Measurements from ENCODE around the gene NUAK1.

NUAK1 gene

DNA sequence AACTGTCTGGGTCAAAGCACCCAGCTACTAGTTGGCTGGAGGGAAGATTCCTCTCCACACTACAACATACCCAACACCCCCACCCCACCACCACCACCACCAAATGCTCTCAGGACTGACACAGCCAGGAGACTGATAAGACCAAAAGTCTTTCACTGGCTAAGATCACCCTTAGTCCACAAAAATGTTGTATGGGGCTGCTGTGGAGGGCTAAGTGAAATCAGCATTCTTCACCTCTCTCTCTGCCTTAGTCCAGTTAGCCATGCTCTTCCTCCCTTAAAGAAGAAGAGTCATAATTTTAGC, 106.2 kb downstream of the NUAK1 start:
- no peaks in the 10 kb centered on the region for H3K9me3 Mint-ChIP-seq
- no peak overlapping the region for H3K27ac Mint-ChIP-seq (ENCODE audit: low read depth)
- ATAC-seq (replicated peaks; ENCODE audit: extremely low read depth, poor library complexity, severe bottlenecking) (no peak), DNase-seq (ENCODE audit: low spot score in 2 of 2) (no peak)
- peaks cover 14% of the 10 kb centered on the region for H3K27me3 Mint-ChIP-seq
- peaks cover 2% of the 10 kb centered on the region for H3K36me3 Mint-ChIP-seq (ENCODE audit: insufficient read depth)
- H3K4me3 Mint-ChIP-seq: no peak overlapping the region
- no peaks in the 10 kb centered on the region for H3K4me1 Mint-ChIP-seq

DNA sequence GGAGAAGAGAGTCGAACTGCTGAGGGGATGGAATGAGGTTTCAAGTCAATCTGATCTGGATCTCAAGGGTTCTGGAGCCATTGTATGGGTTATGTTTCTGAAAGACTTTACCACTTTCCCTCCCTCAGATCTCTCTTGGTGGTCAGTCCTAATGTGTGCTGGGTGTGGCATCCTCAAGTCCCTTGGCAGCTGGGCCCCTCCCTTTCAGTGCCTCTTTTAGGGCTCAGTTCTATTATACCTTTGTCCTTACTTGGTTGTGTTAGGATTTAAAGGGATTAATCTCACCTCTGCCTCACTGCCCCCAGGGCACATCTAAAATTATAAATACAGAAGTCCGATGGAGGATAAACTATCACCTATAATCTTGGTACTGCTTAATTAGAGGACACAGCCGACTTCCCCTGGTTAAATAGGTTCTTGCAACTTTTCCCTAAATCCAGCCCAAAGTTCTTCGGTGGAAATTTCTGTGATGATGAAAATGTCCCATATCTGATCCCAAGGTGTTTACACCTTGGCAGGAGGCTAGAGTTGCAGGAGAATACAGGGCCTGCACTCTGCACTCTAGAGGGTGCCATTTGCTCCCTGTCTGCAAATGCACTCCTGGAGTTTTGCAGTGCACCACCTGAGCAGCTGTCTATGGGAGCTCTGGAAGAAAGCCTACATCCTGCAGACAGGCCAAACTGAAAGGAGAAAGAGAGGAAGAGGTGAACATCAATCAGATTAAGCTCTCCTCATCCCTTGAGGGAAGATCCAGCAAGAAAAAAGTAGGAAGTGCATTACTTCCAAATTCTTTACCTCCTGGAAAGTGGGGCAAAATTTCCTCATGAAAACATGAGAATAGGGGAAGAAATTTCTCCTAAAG, 106.8 kb downstream of the NUAK1 start:
- ATAC-seq (replicated peaks; ENCODE audit: extremely low read depth, poor library complexity, severe bottlenecking) (no peak), DNase-seq (ENCODE audit: low spot score in 2 of 2) (no peak)
- Mint-ChIP-seq H3K27me3 (peaks cover 20% of the 10 kb centered on the region), H3K4me3 (no peak overlapping the region), H3K36me3 (ENCODE audit: insufficient read depth) (peaks cover 3% of the 10 kb centered on the region), H3K4me1 (no peaks in the 10 kb centered on the region), H3K9me3 (no peaks in the 10 kb centered on the region), H3K27ac (ENCODE audit: low read depth) (no peak overlapping the region)

DNA sequence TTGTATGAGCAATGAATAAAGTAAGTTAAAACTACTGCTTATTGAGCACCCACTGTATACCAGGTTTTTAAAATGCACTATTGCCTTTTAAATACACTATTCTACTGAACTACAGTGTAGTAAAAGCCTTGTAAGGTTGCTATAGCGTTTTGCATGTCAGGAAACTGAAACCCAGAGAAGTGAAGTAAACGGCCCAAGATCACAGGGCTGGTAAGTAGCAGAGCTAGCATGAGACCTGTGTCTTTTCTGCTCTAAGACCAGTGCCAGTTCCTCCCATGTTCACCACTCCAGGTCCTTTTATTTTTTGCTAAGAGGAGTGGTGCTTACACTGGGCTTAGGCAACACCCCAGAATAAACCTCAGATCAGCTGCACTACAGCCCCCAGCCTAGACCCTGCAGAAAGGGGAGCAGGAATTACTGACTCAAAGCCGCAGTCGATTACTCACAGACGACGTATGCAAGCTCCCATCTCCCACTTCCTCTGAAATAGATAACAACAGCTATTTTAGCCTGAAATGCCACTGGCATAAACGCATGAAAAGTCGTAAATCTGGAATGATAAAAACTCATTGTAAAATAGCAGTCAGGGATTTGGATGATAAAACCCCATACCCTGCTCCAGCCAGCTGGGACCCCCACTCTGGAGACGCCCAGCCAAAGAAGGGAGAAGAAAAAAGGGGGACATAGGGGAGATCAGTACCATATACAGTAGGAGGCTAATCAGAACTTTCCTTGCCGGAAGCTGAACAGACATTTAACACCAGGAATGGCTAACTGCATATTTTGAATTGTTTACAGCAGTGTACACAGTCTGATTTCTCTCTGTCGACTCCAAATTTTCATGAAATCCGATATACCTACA, 108.3 kb downstream of the NUAK1 start:
- no peaks in the 10 kb centered on the region for H3K4me1 Mint-ChIP-seq
- no peak for DNase-seq (ENCODE audit: low spot score in 2 of 2)
- H3K4me3 Mint-ChIP-seq: no peak overlapping the region

DNA sequence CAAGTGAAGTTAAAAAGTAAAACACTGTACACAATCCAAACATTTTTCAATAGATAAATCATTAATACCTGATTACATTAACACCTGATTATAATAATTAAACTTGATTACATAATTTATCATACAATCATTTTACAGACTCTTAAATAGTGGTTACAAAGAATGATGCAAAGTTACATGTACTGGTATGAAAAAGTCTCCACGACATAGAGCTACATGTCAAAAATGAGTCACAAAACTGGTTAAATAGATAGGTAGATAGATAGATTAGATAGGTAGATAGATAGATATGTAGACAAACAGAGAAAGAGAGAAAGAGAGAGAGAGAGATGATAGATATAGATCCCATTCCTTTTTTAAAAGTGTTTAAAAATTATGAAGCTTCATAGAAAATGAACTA, 109.2 kb downstream of the NUAK1 start:
- Mint-ChIP-seq H3K9me3 (no peaks in the 10 kb centered on the region), H3K36me3 (ENCODE audit: insufficient read depth) (peaks cover 5% of the 10 kb centered on the region), H3K27ac (ENCODE audit: low read depth) (no peak overlapping the region), H3K4me3 (no peak overlapping the region), H3K4me1 (no peaks in the 10 kb centered on the region), H3K27me3 (peaks cover 32% of the 10 kb centered on the region)
- ATAC-seq (replicated peaks; ENCODE audit: extremely low read depth, poor library complexity, severe bottlenecking): no peak
- no peak for DNase-seq (ENCODE audit: low spot score in 2 of 2)

More for the DNA sequence above, 108.3 kb downstream of the NUAK1 start:
- no peaks in the 10 kb centered on the region for H3K9me3 Mint-ChIP-seq
- H3K27ac Mint-ChIP-seq (ENCODE audit: low read depth): no peak overlapping the region
- peaks cover 32% of the 10 kb centered on the region for H3K27me3 Mint-ChIP-seq
- peaks cover 5% of the 10 kb centered on the region for H3K36me3 Mint-ChIP-seq (ENCODE audit: insufficient read depth)
- no peak for ATAC-seq (replicated peaks; ENCODE audit: extremely low read depth, poor library complexity, severe bottlenecking)

DNA sequence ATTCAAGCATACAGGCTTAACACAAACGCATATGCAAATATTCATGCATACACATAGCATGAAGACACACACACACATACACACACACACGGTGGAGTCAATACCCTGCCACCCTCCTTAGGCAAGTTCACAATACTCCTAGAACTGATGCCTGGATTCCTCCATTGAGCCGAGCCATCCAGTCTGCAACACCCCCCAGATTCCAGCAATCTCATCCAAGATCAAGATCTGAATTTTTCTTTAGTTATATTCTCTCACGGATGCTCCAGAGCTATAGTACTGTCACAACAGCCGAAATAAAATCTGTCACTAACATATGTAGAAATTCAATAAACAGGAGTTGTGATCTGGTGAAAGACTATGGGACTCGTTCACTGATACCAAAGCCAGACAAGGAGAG, 110.8 kb downstream of the NUAK1 start:
- Mint-ChIP-seq H3K9me3 (no peaks in the 10 kb centered on the region), H3K36me3 (ENCODE audit: insufficient read depth) (peaks cover 5% of the 10 kb centered on the region), H3K4me1 (no peaks in the 10 kb centered on the region), H3K4me3 (no peak overlapping the region), H3K27ac (ENCODE audit: low read depth) (no peak overlapping the region), H3K27me3 (peaks cover 32% of the 10 kb centered on the region)
- DNase-seq (ENCODE audit: low spot score in 2 of 2) (no peak), ATAC-seq (replicated peaks; ENCODE audit: extremely low read depth, poor library complexity, severe bottlenecking) (no peak)

DNA sequence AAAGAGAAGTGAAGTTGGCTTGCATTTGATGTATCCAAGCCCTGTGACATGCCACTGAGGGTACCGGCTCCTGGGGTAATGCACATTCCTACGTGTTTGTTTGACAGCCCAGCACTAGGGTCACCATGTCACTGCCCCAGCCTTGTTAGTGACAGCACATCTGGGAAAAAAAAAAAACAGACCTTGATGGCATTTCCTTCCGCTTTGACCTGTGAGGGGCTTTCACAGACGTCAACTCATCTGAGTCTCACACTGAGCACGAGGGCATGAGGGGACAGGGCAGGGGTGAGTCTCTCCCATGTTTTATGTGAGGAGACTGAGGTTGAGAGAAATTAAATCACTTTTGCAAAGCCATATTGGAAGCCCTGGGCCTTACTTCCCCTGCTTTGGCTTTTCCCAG, 111.5 kb downstream of the NUAK1 start:
- H3K4me3 Mint-ChIP-seq: no peak overlapping the region
- no peaks in the 10 kb centered on the region for H3K4me1 Mint-ChIP-seq
- H3K36me3 Mint-ChIP-seq (ENCODE audit: insufficient read depth): peaks cover 5% of the 10 kb centered on the region
- ATAC-seq (replicated peaks; ENCODE audit: extremely low read depth, poor library complexity, severe bottlenecking) (no peak), DNase-seq (ENCODE audit: low spot score in 2 of 2) (no peak)
- H3K9me3 Mint-ChIP-seq: no peaks in the 10 kb centered on the region
- no peak overlapping the region for H3K27ac Mint-ChIP-seq (ENCODE audit: low read depth)
- H3K27me3 Mint-ChIP-seq: peaks cover 32% of the 10 kb centered on the region

DNA sequence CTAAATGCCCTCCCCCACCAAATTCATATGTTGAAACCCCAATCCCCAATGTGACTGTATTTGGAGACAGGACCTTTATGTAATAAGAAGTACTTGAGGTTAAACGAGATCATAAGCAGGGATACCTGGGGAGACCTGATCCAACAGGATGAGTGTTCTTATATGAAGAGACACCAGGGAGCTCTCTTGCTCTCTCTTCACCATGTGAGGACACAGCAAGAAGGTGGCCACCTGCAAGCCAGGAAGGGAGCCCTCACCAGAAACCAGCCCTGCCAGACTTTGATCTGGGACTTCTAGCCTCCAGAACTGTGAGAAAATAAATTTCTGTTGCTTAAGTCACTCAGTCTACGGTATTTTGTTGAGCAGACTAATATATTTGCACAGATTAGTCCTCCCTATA, 113.6 kb downstream of the NUAK1 start:
- ATAC-seq (replicated peaks; ENCODE audit: extremely low read depth, poor library complexity, severe bottlenecking) (no peak), DNase-seq (ENCODE audit: low spot score in 2 of 2) (no peak)
- no peak overlapping the region for H3K27ac Mint-ChIP-seq (ENCODE audit: low read depth)
- peaks cover 35% of the 10 kb centered on the region for H3K27me3 Mint-ChIP-seq
- no peak overlapping the region for H3K4me3 Mint-ChIP-seq
- no peaks in the 10 kb centered on the region for H3K4me1 Mint-ChIP-seq
- H3K9me3 Mint-ChIP-seq: peaks cover 2% of the 10 kb centered on the region
- H3K36me3 Mint-ChIP-seq (ENCODE audit: insufficient read depth): peaks cover 3% of the 10 kb centered on the region

DNA sequence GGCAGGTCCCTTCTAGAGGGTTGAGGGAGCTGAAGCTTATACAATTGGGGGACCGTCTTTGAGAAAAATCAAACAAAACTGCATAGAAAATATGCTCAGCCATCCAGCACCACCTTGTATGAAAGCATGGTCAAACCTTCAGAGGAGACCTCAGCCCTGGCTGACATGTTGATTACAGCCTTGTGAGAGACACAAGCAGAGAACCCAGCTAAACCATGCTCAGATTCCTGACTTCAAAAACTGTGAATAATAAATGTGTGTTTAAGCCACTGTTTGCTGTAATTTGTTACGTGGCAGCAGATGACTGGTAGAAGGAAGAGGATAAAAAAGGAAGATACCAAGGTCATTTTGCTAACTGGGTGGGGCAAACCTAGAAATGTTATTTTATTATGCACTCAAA, 115.7 kb downstream of the NUAK1 start:
- H3K4me3 Mint-ChIP-seq: no peak overlapping the region

DNA sequence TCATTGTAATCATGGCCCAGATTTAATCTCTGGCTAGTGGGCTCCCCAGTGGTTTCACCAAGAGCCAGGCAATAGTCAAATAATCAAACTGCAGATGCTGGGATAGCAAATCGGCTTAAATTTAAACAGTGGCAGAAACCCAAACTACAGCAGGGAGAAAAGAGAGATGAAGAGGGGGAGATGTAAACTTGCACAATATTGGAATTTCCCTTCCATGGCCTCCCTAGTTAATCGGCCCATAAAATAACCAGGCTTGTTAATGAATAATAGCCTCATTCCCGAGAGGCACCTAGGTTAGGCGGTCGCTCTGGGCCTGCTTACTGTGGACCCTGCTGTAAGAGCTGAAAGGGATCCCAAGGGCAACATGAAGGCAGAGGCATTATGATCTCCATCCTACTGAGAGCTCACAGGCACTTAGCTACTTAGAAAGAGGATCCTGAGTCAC, 116.2 kb downstream of the NUAK1 start:
- no peaks in the 10 kb centered on the region for H3K4me1 Mint-ChIP-seq
- peaks cover 10% of the 10 kb centered on the region for H3K9me3 Mint-ChIP-seq
- H3K27ac Mint-ChIP-seq (ENCODE audit: low read depth): no peak overlapping the region
- peaks cover 3% of the 10 kb centered on the region for H3K36me3 Mint-ChIP-seq (ENCODE audit: insufficient read depth)
- peaks cover 32% of the 10 kb centered on the region for H3K27me3 Mint-ChIP-seq
- DNase-seq (ENCODE audit: low spot score in 2 of 2) (no peak), ATAC-seq (replicated peaks; ENCODE audit: extremely low read depth, poor library complexity, severe bottlenecking) (no peak)
- no peak overlapping the region for H3K4me3 Mint-ChIP-seq

More for the DNA sequence above, 115.7 kb downstream of the NUAK1 start:
- Mint-ChIP-seq H3K27ac (ENCODE audit: low read depth) (no peak overlapping the region), H3K27me3 (peaks cover 37% of the 10 kb centered on the region), H3K4me1 (no peaks in the 10 kb centered on the region), H3K9me3 (peaks cover 10% of the 10 kb centered on the region), H3K36me3 (ENCODE audit: insufficient read depth) (peaks cover 3% of the 10 kb centered on the region)
- no peak for ATAC-seq (replicated peaks; ENCODE audit: extremely low read depth, poor library complexity, severe bottlenecking)
- DNase-seq (ENCODE audit: low spot score in 2 of 2): no peak

DNA sequence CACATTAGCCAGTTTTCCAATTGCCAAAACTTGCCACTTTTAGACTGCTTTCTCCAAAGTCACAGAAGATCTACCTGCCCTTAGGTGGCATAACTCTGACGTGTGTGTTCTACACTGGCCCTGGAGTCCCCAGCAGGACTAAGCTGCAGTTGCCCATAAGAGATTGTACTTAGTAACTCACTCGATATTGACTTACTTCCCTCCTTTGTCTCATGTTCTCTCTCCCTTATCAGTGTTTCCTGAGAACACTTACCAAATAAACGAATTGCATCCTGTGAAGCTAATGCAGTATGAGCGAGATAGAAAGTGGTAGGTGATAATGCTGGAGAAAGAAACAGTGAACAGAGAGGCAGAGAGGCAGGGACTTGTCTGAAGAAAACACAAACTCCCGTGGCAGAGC, 117.2 kb downstream of the NUAK1 start:
- no peak overlapping the region for H3K4me3 Mint-ChIP-seq
- H3K4me1 Mint-ChIP-seq: no peaks in the 10 kb centered on the region
- peaks cover 11% of the 10 kb centered on the region for H3K9me3 Mint-ChIP-seq
- H3K27ac Mint-ChIP-seq (ENCODE audit: low read depth): no peak overlapping the region
- peaks cover 22% of the 10 kb centered on the region for H3K27me3 Mint-ChIP-seq
- ATAC-seq (replicated peaks; ENCODE audit: extremely low read depth, poor library complexity, severe bottlenecking) (no peak), DNase-seq (ENCODE audit: low spot score in 2 of 2) (no peak)
- H3K36me3 Mint-ChIP-seq (ENCODE audit: insufficient read depth): no peaks in the 10 kb centered on the region

DNA sequence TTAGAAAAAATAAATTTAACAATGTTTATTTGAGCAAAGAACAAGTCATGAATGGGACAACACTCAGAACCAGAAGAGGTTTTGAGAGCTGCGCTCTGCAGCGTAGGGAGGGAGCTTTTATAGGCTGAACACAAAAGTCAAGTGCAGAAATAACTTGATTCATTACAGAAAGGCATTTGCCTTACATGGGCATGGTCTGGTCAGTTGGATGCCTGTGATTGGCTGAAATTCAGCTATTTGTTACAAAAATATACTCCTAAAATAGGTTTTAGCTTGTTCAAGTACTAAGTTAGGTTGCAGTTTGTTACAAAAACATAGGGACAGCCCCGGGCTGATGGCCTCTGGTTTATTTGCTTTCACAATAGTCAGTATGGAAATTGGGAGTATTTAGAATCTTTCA, 118.0 kb downstream of the NUAK1 start:
- ATAC-seq (replicated peaks; ENCODE audit: extremely low read depth, poor library complexity, severe bottlenecking): no peak
- Mint-ChIP-seq H3K4me1 (no peaks in the 10 kb centered on the region), H3K9me3 (peaks cover 15% of the 10 kb centered on the region), H3K4me3 (no peak overlapping the region), H3K27ac (ENCODE audit: low read depth) (no peak overlapping the region), H3K36me3 (ENCODE audit: insufficient read depth) (no peaks in the 10 kb centered on the region), H3K27me3 (peaks cover 15% of the 10 kb centered on the region)
- DNase-seq (ENCODE audit: low spot score in 2 of 2): no peak

DNA sequence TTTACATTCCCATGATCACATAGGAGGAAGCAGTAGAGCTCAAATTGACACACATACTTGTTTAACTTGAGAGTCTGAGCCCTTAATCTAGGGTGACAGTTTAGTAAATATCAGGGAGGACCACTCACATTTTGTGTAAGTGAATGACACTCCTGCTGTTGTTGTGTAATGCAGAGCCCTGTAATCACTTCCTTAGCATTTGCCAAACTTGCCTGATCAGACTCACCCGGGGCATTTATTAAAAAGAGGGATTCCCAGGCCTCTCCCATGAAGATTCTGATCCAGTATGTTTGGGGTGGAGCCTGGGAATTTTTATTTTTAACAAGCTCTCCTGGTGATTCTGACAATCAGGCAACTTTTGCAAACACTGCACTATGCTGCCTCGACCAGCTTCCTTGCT, 119.6 kb downstream of the NUAK1 start:
- Mint-ChIP-seq H3K9me3 (peaks cover 15% of the 10 kb centered on the region), H3K36me3 (ENCODE audit: insufficient read depth) (no peaks in the 10 kb centered on the region), H3K4me1 (no peaks in the 10 kb centered on the region), H3K27me3 (peaks cover 16% of the 10 kb centered on the region), H3K27ac (ENCODE audit: low read depth) (no peak overlapping the region), H3K4me3 (no peak overlapping the region)
- DNase-seq (ENCODE audit: low spot score in 2 of 2): no peak
- ATAC-seq (replicated peaks; ENCODE audit: extremely low read depth, poor library complexity, severe bottlenecking): no peak

DNA sequence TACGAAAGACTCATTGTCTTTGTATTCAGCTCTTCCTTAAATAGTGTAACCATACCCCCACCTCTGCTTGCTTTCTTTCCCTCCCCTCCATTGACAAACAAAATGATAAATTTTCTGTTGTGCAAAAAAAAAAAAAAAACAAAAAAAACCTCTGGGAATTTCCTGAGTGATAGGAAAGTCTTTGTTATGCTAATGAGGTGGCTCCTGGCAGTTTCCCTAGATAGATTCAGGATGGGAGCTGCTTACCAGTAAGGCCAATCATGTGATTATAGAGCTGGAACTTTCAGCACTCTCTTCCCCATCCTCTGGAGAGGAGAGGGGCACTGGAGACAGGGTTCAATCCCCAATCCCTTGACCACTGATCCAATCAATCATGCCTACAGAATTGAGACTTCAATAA, 120.5 kb downstream of the NUAK1 start:
- Mint-ChIP-seq H3K4me3 (no peak overlapping the region), H3K9me3 (peaks cover 15% of the 10 kb centered on the region), H3K36me3 (ENCODE audit: insufficient read depth) (no peaks in the 10 kb centered on the region), H3K27ac (ENCODE audit: low read depth) (no peak overlapping the region), H3K27me3 (peaks cover 24% of the 10 kb centered on the region), H3K4me1 (no peaks in the 10 kb centered on the region)
- no peak for DNase-seq (ENCODE audit: low spot score in 2 of 2)
- ATAC-seq (replicated peaks; ENCODE audit: extremely low read depth, poor library complexity, severe bottlenecking): no peak

Measured in central memory CD8-positive, alpha-beta T cell (primary cell).